Nephron progenitor cell (in vitro differentiated cells): Measurements from ENCODE around the gene POP5.
"Not testable (repeated sequence)": the region's sequence is repeated elsewhere in the genome, so short reads cannot be mapped to it uniquely, and the experiment has no call there.

Experiments
- DNase-seq: peaks from one replicate; pipeline ENCODE4 v3.0.0; 2021
- H3K27ac Mint-ChIP-seq: 2 replicates; pipeline ENCODE4 v1.8.0; 2021; ENCODE audit warnings: mild to moderate bottlenecking, moderate library complexity, mixed read lengths
- H3K27me3 Mint-ChIP-seq: 2 replicates; pipeline ENCODE4 v1.8.0; 2021; ENCODE audit warnings: mild to moderate bottlenecking, low read depth, mixed read lengths; ENCODE audit not compliant: poor library complexity
- H3K36me3 Mint-ChIP-seq: 2 replicates; pipeline ENCODE4 v1.8.0; 2021; ENCODE audit warnings: low read depth, mixed read lengths
- H3K4me1 Mint-ChIP-seq: 2 replicates; pipeline ENCODE4 v1.8.0; 2021; ENCODE audit warnings: mixed read lengths
- H3K4me3 Mint-ChIP-seq: 2 replicates; pipeline ENCODE4 v1.8.0; 2021; ENCODE audit warnings: mild to moderate bottlenecking, moderate library complexity, mixed read lengths
- H3K9me3 Mint-ChIP-seq: 2 replicates; pipeline ENCODE4 v1.8.0; 2021; ENCODE audit warnings: mild to moderate bottlenecking, moderate library complexity, mixed read lengths
- TF ChIP-seq, protein P1 (sequence below): fragments of 200-600 bp; sonication (generic); IDR thresholded peaks from 2 replicates; pipeline ENCODE4 v1.5.0; 2021; ENCODE audit warnings: antibody characterized with exemption

POP5 gene

DNA sequence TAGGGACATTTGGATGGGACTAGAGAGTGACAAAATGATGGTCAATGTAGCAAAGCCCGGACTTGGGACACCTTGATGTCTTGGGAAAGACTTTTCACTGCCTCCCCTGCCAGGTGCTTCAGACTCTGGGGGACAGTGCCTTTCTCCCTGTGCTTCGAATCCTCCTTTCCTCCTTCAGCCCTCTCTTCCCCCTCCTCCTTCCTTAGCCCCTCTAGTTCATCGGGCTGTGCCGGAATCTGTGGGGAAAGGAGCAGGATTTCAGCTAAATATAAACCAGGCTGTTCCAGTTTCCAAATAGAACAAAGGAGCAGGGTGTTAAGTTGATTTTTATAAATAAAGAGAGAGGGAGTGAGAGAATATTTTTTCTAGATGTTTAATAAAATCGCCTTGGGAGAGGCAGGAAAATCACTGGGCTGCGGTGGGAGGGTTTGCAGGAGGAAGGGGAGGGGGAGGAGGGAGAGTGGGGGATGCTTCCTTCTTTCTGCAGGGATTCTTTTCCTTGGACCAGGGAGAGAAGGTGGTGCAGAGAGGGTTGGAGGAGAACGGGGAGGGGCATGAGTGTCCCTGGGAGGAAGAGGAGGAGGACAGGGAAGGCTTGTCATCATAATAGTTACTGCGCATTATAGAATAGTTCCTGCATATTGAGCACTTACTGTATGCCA, 37.9 kb upstream of the POP5 start:
- peaks cover 9% of the 10 kb centered on the region for H3K9me3 Mint-ChIP-seq
- peaks cover 13% of the 10 kb centered on the region for H3K4me1 Mint-ChIP-seq
- no peak overlapping the region for H3K27ac Mint-ChIP-seq
- peak overlapping the region; percentile 61 for H3K4me3 Mint-ChIP-seq
- H3K36me3 Mint-ChIP-seq: no peaks in the 10 kb centered on the region
- TF ChIP-seq, protein P1, sequence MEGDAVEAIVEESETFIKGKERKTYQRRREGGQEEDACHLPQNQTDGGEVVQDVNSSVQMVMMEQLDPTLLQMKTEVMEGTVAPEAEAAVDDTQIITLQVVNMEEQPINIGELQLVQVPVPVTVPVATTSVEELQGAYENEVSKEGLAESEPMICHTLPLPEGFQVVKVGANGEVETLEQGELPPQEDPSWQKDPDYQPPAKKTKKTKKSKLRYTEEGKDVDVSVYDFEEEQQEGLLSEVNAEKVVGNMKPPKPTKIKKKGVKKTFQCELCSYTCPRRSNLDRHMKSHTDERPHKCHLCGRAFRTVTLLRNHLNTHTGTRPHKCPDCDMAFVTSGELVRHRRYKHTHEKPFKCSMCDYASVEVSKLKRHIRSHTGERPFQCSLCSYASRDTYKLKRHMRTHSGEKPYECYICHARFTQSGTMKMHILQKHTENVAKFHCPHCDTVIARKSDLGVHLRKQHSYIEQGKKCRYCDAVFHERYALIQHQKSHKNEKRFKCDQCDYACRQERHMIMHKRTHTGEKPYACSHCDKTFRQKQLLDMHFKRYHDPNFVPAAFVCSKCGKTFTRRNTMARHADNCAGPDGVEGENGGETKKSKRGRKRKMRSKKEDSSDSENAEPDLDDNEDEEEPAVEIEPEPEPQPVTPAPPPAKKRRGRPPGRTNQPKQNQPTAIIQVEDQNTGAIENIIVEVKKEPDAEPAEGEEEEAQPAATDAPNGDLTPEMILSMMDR: no peak
- no peak for DNase-seq
- peaks cover 45% of the 10 kb centered on the region for H3K27me3 Mint-ChIP-seq

DNA sequence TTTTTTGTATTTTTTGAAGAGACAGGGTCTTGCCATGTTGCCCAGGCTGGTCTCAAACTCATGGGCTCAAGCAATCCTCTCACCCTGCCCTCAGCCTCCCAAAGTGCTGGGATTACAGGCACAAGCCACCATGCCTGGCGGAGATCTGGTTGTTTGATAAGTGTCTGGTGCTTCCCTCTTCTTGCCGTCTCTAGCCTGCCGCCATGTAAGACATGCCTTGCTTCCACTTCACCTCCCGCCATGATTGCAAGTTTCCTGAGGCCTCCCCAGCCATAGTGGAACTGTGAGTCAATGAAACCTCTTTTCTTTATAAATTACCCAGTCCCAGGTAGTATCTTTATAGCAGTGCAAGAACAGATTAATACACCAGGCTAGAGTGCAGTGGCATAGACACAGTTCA, 36.6 kb upstream of the POP5 start:
- not testable (repeated sequence) for DNase-seq, H3K4me3 Mint-ChIP-seq, H3K27ac Mint-ChIP-seq, H3K9me3 Mint-ChIP-seq, H3K36me3 Mint-ChIP-seq
- Mint-ChIP-seq H3K4me1 (peaks cover 13% of the 10 kb centered on the region), H3K27me3 (peaks cover 56% of the 10 kb centered on the region)

DNA sequence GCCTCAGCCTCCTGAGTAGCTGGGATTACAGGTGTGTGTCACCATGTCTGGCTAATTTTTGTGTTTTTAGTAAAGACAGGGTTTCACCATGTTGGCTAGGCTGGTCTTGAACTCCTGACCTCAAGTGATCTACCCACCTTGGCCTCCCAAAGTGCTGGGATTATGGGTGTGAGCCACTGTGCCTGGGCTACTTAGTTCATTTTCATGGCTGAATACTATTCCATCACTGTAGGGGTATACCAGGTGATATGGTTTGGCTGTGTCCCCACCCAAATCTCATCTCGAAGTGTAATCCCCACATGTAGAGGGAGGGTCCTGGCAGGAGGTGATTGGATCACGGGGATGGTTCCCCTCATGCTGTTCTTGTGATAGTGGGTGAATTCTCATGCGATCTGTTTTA, 36.0 kb upstream of the POP5 start:
- not testable (repeated sequence) for H3K9me3 Mint-ChIP-seq
- peaks cover 61% of the 10 kb centered on the region for H3K27me3 Mint-ChIP-seq

DNA sequence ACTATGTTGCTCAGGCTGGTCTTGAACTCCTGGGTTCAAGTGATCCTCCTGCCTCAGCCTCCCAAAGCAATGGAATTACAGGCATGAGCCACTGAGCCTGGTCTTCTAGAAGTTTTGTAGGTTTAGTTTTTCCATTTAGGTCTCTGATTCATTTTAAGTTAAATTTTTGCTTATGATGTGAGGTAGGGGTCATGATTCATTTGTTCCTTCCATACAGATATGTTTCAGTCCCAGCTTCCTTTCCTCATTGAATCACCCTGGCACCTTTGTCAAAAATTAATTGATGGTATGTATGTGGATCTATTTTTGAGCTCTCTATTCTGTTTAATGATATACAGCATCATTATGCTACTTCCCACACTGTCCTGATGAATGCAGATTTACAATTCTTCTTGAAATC, 33.6 kb upstream of the POP5 start:
- no peaks in the 10 kb centered on the region for H3K36me3 Mint-ChIP-seq
- TF ChIP-seq, protein P1: no peak
- no peak for DNase-seq
- H3K27ac Mint-ChIP-seq: no peak overlapping the region
- peaks cover 9% of the 10 kb centered on the region for H3K9me3 Mint-ChIP-seq
- H3K4me3 Mint-ChIP-seq: no peak overlapping the region
- H3K27me3 Mint-ChIP-seq: peaks cover 69% of the 10 kb centered on the region
- H3K4me1 Mint-ChIP-seq: peaks cover 11% of the 10 kb centered on the region

More for the DNA sequence above, 36.0 kb upstream of the POP5 start:
- peaks cover 13% of the 10 kb centered on the region for H3K4me1 Mint-ChIP-seq
- H3K4me3 Mint-ChIP-seq, DNase-seq, H3K36me3 Mint-ChIP-seq, H3K27ac Mint-ChIP-seq: not testable (repeated sequence)

DNA sequence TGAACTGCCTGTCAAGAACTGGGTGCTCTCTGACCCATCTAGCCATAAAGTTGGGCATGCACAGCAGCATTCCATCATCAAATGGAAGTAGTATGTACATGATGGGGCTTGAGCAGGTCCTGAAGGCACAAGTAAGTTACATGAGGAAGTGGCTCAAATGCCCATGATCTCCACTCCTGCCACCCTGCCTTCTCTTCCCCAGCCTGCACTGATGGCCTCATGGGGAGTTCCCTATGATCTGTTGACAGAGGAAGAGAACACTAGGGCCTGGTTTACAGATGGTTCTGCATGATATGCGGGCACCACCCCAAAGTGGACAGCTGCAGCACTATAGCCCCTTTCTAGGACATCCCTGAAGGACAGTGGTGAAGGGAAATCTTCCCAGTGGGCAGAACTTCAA, 30.3 kb upstream of the POP5 start:
- not testable (repeated sequence) for H3K4me3 Mint-ChIP-seq, H3K9me3 Mint-ChIP-seq, H3K27ac Mint-ChIP-seq, DNase-seq, H3K4me1 Mint-ChIP-seq, H3K36me3 Mint-ChIP-seq
- H3K27me3 Mint-ChIP-seq: peaks cover 61% of the 10 kb centered on the region

DNA sequence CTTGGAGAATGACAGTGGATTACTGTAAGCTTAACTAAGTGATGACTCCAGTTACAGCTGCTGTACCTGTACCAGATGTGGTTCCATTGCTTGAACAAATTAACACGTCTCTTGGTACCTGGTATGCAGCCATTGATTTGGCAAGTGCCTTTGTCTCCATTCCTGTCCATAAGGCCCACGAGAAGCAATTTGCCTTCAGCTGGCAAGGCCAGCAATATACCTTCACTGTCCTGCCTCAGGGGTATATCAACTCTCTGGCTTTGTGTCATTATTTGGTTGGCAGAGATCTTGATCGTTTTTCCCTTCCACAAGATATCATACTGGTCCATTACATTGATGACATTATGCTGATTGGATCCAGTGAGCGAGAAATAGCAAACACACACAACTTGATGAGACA, 29.4 kb upstream of the POP5 start:
- DNase-seq: no peak
- TF ChIP-seq, protein P1: no peak
- H3K27ac Mint-ChIP-seq: no peak overlapping the region
- no peak overlapping the region for H3K4me3 Mint-ChIP-seq
- H3K4me1 Mint-ChIP-seq: no peaks in the 10 kb centered on the region
- no peaks in the 10 kb centered on the region for H3K9me3 Mint-ChIP-seq
- H3K27me3 Mint-ChIP-seq: peaks cover 62% of the 10 kb centered on the region
- H3K36me3 Mint-ChIP-seq: no peaks in the 10 kb centered on the region

DNA sequence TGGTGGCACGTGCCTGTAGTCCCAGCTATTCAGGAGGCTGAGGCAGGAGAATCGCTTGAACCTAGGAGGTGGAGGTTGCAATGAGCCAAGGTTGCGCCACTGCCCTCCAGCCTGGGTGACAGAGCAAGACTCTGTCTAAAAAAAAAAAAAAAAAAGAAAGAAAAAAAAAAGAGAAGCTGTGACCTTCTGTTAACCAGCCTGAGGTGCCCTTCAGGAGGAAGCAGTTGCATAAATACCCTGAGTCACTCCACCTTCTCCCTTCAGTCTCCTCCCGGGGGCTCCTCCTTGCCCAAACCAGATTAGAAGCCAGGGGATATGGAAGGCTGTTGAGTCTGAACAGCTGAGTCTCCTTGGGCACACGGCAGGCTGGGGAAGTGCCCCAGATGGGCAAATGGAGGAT, 21.2 kb upstream of the POP5 start:
- H3K36me3 Mint-ChIP-seq, H3K4me3 Mint-ChIP-seq, DNase-seq, H3K9me3 Mint-ChIP-seq, H3K27ac Mint-ChIP-seq: not testable (repeated sequence)
- peaks cover 25% of the 10 kb centered on the region for H3K4me1 Mint-ChIP-seq
- H3K27me3 Mint-ChIP-seq: peaks cover 39% of the 10 kb centered on the region
